ENCODE data around the gene NOTUM. TPM values are rescaled to one million over a fixed set of nuclear protein-coding genes. Genes with fewer than 3 reads are reported as not detected.

NOTUM gene
- polyA plus RNA-seq, 2 of the 4 experiments (the other 2 are of a cell fraction): 0.06 to 0.92 TPM

GRCh38 chr17:81939881-81940385, 21.1 kb downstream of the NOTUM start:
- DNase-seq (ENCODE audit: low read depth in 1 of 2, low spot score in 1 of 2) (no peak), FAIRE-seq (no peak), ATAC-seq (no peak)
- WGBS (ENCODE audit: missing lambda C conversion rate): 85% methylated on average over 17 of the region's 21 CpGs
- Histone ChIP-seq H3K4me1 (peaks cover 17% of the 10 kb centered on the region; the same call in 2 of the 3 replicates), H3K9me3 (no peaks in the 10 kb centered on the region), H3K4me3 (no peak overlapping the region), H3K4me2 (no peak overlapping the region), H3K27ac (no peak overlapping the region)
- CTCF ChIA-PET: interaction anchor here (1.0 to 4.3 kb wide), 7 partner anchors 10 to 90 kb away, joined by 3 to 29 read pairs (median 4); partner anchors contain the start of genes CENPX, LRRC45, MAFG and NOTUM
- TF ChIP-seq FOXS1 (CRISPR knock-in tag; IDR thresholded peaks at IDR 0.05) (no peak), MYC (IDR thresholded peaks at IDR 0.05; ENCODE audit: borderline replicate concordance, low read length) (no peak), HOXB13 (CRISPR knock-in tag; IDR thresholded peaks at IDR 0.05; ENCODE audit: low read depth) (no peak), POLR2A (IDR thresholded peaks at IDR 0.05; ENCODE audit: low read length) (no peak), ZC3H11A (IDR thresholded peaks at IDR 0.05) (no peak), TP53 (CRISPR knock-in tag; IDR thresholded peaks at IDR 0.05) (no peak), RNF2 (IDR thresholded peaks at IDR 0.05; ENCODE audit: borderline replicate concordance, low read depth) (no peak), E2F6 (IDR thresholded peaks at IDR 0.05; ENCODE audit: borderline replicate concordance, low read depth) (no peak), CEBPB (IDR thresholded peaks at IDR 0.05) (no peak), ESRRA (IDR thresholded peaks at IDR 0.05; ENCODE audit: borderline replicate concordance, low read length) (no peak)
- TF ChIP-seq, protein P1, sequence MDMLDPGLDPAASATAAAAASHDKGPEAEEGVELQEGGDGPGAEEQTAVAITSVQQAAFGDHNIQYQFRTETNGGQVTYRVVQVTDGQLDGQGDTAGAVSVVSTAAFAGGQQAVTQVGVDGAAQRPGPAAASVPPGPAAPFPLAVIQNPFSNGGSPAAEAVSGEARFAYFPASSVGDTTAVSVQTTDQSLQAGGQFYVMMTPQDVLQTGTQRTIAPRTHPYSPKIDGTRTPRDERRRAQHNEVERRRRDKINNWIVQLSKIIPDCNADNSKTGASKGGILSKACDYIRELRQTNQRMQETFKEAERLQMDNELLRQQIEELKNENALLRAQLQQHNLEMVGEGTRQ (IDR thresholded peaks at IDR 0.05): no peak
- POLR2A ChIA-PET: no interaction called here

GRCh38 chr17:81939218-81939617, 21.8 kb downstream of the NOTUM start:
- Histone ChIP-seq H3K4me2 (no peak overlapping the region), H3K4me1 (peaks cover 17% of the 10 kb centered on the region; the same call in 2 of the 3 replicates), H3K4me3 (no peak overlapping the region), H3K27ac (no peak overlapping the region), H3K9me3 (no peaks in the 10 kb centered on the region)
- DNase-seq (ENCODE audit: low read depth in 1 of 2, low spot score in 1 of 2) (no peak), ATAC-seq (no peak), FAIRE-seq (no peak)
- ChIA-PET POLR2A (no interaction called here), CTCF (interaction anchor here (0.8 to 4.3 kb wide), 5 partner anchors 9 to 91 kb away, joined by 3 to 29 read pairs (median 12); partner anchors contain the start of genes CENPX, LRRC45, MAFG and NOTUM)
- WGBS (ENCODE audit: missing lambda C conversion rate): 81% methylated on average over 15 of the region's 15 CpGs
- TF ChIP-seq RCOR1 (IDR thresholded peaks at IDR 0.05; ENCODE audit: low read depth, low read length): no peak
- TF ChIP-seq HOXA7 (CRISPR knock-in tag; IDR thresholded peaks at IDR 0.05): no peak
- no peak for TF ChIP-seq FOSB (CRISPR knock-in tag; IDR thresholded peaks at IDR 0.05)
- TF ChIP-seq KDM1A (IDR thresholded peaks at IDR 0.05; ENCODE audit: low read depth): no peak
- no peak for TF ChIP-seq EHMT2 (IDR thresholded peaks at IDR 0.05; ENCODE audit: low read depth)
- TF ChIP-seq HOXB5 (CRISPR knock-in tag; IDR thresholded peaks at IDR 0.05): no peak
- TF ChIP-seq ZNF302 (CRISPR knock-in tag; IDR thresholded peaks at IDR 0.05): no peak
- no peak for TF ChIP-seq BCL3 (IDR thresholded peaks at IDR 0.05)
- no peak for TF ChIP-seq SMC3 (IDR thresholded peaks at IDR 0.05)
- no peak for TF ChIP-seq RAD21 (conservative IDR thresholded peaks at IDR 0.05 in 1 of 2, IDR thresholded peaks at IDR 0.05 in 1 of 2)
- TF ChIP-seq, protein P2, sequence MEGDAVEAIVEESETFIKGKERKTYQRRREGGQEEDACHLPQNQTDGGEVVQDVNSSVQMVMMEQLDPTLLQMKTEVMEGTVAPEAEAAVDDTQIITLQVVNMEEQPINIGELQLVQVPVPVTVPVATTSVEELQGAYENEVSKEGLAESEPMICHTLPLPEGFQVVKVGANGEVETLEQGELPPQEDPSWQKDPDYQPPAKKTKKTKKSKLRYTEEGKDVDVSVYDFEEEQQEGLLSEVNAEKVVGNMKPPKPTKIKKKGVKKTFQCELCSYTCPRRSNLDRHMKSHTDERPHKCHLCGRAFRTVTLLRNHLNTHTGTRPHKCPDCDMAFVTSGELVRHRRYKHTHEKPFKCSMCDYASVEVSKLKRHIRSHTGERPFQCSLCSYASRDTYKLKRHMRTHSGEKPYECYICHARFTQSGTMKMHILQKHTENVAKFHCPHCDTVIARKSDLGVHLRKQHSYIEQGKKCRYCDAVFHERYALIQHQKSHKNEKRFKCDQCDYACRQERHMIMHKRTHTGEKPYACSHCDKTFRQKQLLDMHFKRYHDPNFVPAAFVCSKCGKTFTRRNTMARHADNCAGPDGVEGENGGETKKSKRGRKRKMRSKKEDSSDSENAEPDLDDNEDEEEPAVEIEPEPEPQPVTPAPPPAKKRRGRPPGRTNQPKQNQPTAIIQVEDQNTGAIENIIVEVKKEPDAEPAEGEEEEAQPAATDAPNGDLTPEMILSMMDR (IDR thresholded peaks at IDR 0.05): no peak
- no peak for TF ChIP-seq RARB (CRISPR knock-in tag; IDR thresholded peaks at IDR 0.05)
- TF ChIP-seq PHF8 (IDR thresholded peaks at IDR 0.05; ENCODE audit: borderline replicate concordance, low read depth): no peak
- TF ChIP-seq NPAS2 (CRISPR knock-in tag; IDR thresholded peaks at IDR 0.05; ENCODE audit: borderline replicate concordance): no peak
- no peak for TF ChIP-seq MAZ (IDR thresholded peaks at IDR 0.05; ENCODE audit: borderline replicate concordance, low read depth, low read length)
- no peak for TF ChIP-seq ZSCAN20 (CRISPR knock-in tag; IDR thresholded peaks at IDR 0.05)
